ENCODE results near the gene ALG9. TPM values are rescaled to one million over a fixed set of nuclear protein-coding genes. Genes with fewer than 3 reads are reported as not detected.

The ALG9 gene
- total RNA-seq, 5 donors from 2014 or later (not counting 1 experiment from before 2014, with no cell fraction given): 20.0 to 25.6 (median 24.0) TPM

- ChIA-PET POLR2A (no interaction called here), CTCF (no interaction called here)
- Histone ChIP-seq H3K4me1 (ENCODE audit: control insufficient read depth in 1 of 2, extremely low read depth in 1 of 2, insufficient read depth in 2 of 2, low read length in 2 of 2) (peaks cover 0 to 4% of the 10 kb centered on the region in 2 experiments), H3K36me3 (ENCODE audit: control insufficient read depth in 2 of 2, extremely low read depth in 1 of 2, insufficient read depth in 1 of 2, low read length in 1 of 2) (no peaks in the 10 kb centered on the region), H3K4me3 (ENCODE audit: control insufficient read depth in 1 of 2, extremely low read depth in 1 of 2, low read length in 1 of 2) (no peak overlapping the region), H3K9me3 (no peaks in the 10 kb centered on the region), H3K27ac (ENCODE audit: low read length) (no peak overlapping the region), H3K27me3 (replicated peaks in 1 of 2; ENCODE audit: control insufficient read depth in 2 of 2, extremely low read depth in 1 of 2, insufficient read depth in 2 of 2, low read length in 1 of 2) (peaks cover 4 to 44% of the 10 kb centered on the region in 2 experiments)
- Mint-ChIP-seq H3K4me1 (no peaks in the 10 kb centered on the region), H3K4me3 (no peak overlapping the region), H3K27ac (peak overlapping the region in 1 of 2 donors; percentile 10), H3K9me3 (no peaks in the 10 kb centered on the region), H3K36me3 (no peaks in the 10 kb centered on the region), H3K27me3 (peaks cover 46 to 47% of the 10 kb centered on the region in 2 donors)
- ATAC-seq (replicated peaks in 1 of 4) (no peak), DNase-seq (no peak)
- WGBS (ENCODE audit: insufficient coverage): 64% methylated on average over 1 of the region's 1 CpG
Observed at GRCh38 chr11:111916768-111917167, 45.4 kb upstream of the ALG9 start.

DNA sequence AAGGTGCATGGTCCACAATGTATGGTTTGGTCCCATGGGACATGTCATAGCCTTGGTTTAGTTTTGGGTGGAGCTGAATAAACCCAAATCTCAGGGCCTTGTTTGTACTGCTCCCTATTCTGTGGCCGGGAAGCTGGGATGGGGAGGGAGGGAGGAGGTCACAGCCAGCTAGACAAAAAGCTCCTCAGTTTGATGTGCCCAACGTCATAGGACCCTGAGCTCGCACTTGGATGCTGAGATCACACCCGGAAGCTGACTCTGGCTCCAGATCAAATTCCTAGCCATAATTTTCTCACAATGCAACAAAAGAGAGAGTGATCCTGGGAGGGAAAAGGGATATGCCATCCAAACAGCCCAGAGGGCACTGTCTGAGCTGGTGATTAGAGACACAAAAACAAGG, 42.6 kb upstream of the ALG9 start:
- Histone ChIP-seq H3K27me3 (replicated peaks in 1 of 2; ENCODE audit: control insufficient read depth in 2 of 2, extremely low read depth in 1 of 2, insufficient read depth in 2 of 2, low read length in 1 of 2) (peaks cover 12 to 48% of the 10 kb centered on the region in 2 experiments), H3K27ac (ENCODE audit: low read length) (no peak overlapping the region), H3K4me3 (ENCODE audit: control insufficient read depth in 1 of 2, extremely low read depth in 1 of 2, low read length in 1 of 2) (no peak overlapping the region), H3K36me3 (ENCODE audit: control insufficient read depth in 2 of 2, extremely low read depth in 1 of 2, insufficient read depth in 1 of 2, low read length in 1 of 2) (no peaks in the 10 kb centered on the region), H3K9me3 (no peaks in the 10 kb centered on the region), H3K4me1 (ENCODE audit: control insufficient read depth in 1 of 2, extremely low read depth in 1 of 2, insufficient read depth in 2 of 2, low read length in 2 of 2) (peaks cover 0 to 4% of the 10 kb centered on the region in 2 experiments)
- H3K36me3 Mint-ChIP-seq: no peaks in the 10 kb centered on the region
- no peak for ATAC-seq (replicated peaks in 1 of 4)
- no peaks in the 10 kb centered on the region for H3K4me1 Mint-ChIP-seq
- no peak overlapping the region for H3K27ac Mint-ChIP-seq
- H3K27me3 Mint-ChIP-seq: peaks cover 53 to 60% of the 10 kb centered on the region in 2 donors
- ChIA-PET POLR2A (no interaction called here), CTCF (no interaction called here)
- WGBS (ENCODE audit: insufficient coverage): no CpG with 5 or more reads among the region's 4 CpGs
- no peak for DNase-seq
- no peak overlapping the region for H3K4me3 Mint-ChIP-seq
- H3K9me3 Mint-ChIP-seq: no peaks in the 10 kb centered on the region

- H3K27me3 ChIP-seq (replicated peaks in 1 of 2; ENCODE audit: control insufficient read depth in 2 of 2, extremely low read depth in 1 of 2, insufficient read depth in 2 of 2, low read length in 1 of 2): peaks cover 12 to 44% of the 10 kb centered on the region in 2 experiments
- H3K9me3 ChIP-seq: no peaks in the 10 kb centered on the region
- CTCF ChIA-PET: no interaction called here
- DNase-seq (no peak), ATAC-seq (replicated peaks in 1 of 4) (no peak)
- no peak overlapping the region for H3K27ac ChIP-seq (ENCODE audit: low read length)
- Mint-ChIP-seq H3K27me3 (peaks cover 52 to 64% of the 10 kb centered on the region in 2 donors), H3K36me3 (no peaks in the 10 kb centered on the region), H3K9me3 (no peaks in the 10 kb centered on the region), H3K4me3 (no peak overlapping the region), H3K4me1 (no peaks in the 10 kb centered on the region), H3K27ac (no peak overlapping the region)
- POLR2A ChIA-PET: no interaction called here
- WGBS (ENCODE audit: insufficient coverage): 76% methylated on average over 18 of the region's 24 CpGs
- peaks cover 0 to 4% of the 10 kb centered on the region in 2 experiments for H3K4me1 ChIP-seq (ENCODE audit: control insufficient read depth in 1 of 2, extremely low read depth in 1 of 2, insufficient read depth in 2 of 2, low read length in 2 of 2)
- H3K4me3 ChIP-seq (ENCODE audit: control insufficient read depth in 1 of 2, extremely low read depth in 1 of 2, low read length in 1 of 2): no peak overlapping the region
- no peaks in the 10 kb centered on the region for H3K36me3 ChIP-seq (ENCODE audit: control insufficient read depth in 2 of 2, extremely low read depth in 1 of 2, insufficient read depth in 1 of 2, low read length in 1 of 2)
Observed at GRCh38 chr11:111913031-111913861, 41.9 kb upstream of the ALG9 start.

DNA sequence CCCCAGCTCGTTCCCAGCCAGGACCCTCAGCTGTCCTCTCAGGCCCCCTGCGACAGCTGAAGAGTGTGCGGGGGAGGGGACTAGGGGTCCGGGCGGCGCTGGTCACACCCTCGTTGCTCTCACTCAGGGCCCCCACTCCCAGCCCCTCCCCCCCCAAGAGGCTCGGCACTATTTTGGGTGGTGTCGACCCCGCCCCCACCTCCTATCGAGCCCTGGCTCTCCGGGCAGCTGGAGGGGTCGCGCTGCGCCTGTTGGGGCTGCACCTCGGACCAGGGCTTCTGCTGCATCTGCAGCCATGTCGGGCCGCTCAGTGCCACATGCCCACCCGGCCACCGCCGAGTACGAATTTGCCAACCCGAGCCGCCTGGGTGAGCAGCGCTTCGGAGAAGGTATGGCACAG, 41.2 kb upstream of the ALG9 start, which contains the start of gene HSPB2:
Gene HSPB2 (plus strand): TSS at position 200 of the 400 bp plus-strand sequence. CDS start 96 bp downstream, at position 296.
- H3K27ac Mint-ChIP-seq: no peak within 1 kb of the TSS
- ATAC-seq (replicated peaks in 1 of 4): no peak
- peaks cover 0 to 4% of the 10 kb centered on the region in 2 experiments for H3K4me1 ChIP-seq (ENCODE audit: control insufficient read depth in 1 of 2, extremely low read depth in 1 of 2, insufficient read depth in 2 of 2, low read length in 2 of 2)
- no peak for DNase-seq
- no peak within 1 kb of the TSS for H3K27ac ChIP-seq (ENCODE audit: low read length)
- peaks cover 52 to 61% of the 10 kb centered on the region in 2 donors for H3K27me3 Mint-ChIP-seq
- H3K4me3 Mint-ChIP-seq: no peak within 1 kb of the TSS
- POLR2A ChIA-PET: interaction anchor here in 1 of 2 donors (0.5 to 0.6 kb wide), 2 partner anchors 17 to 21 kb away, joined by 5 to 7 read pairs; no protein-coding TSS in a partner anchor
- no peaks in the 10 kb centered on the region for H3K36me3 Mint-ChIP-seq
- no peaks in the 10 kb centered on the region for H3K4me1 Mint-ChIP-seq
- CTCF ChIA-PET: no interaction called here
- WGBS (ENCODE audit: insufficient coverage): 18% methylated on average over 12 of the region's 26 CpGs
- no peaks in the 10 kb centered on the region for H3K9me3 ChIP-seq
- peaks cover 12 to 44% of the 10 kb centered on the region in 2 experiments for H3K27me3 ChIP-seq (replicated peaks in 1 of 2; ENCODE audit: control insufficient read depth in 2 of 2, extremely low read depth in 1 of 2, insufficient read depth in 2 of 2, low read length in 1 of 2)
- H3K9me3 Mint-ChIP-seq: no peaks in the 10 kb centered on the region
- no peak within 1 kb of the TSS for H3K4me3 ChIP-seq (ENCODE audit: control insufficient read depth in 1 of 2, extremely low read depth in 1 of 2, low read length in 1 of 2)
- no peaks in the 10 kb centered on the region for H3K36me3 ChIP-seq (ENCODE audit: control insufficient read depth in 2 of 2, extremely low read depth in 1 of 2, insufficient read depth in 1 of 2, low read length in 1 of 2)

- WGBS (ENCODE audit: insufficient coverage): 87% methylated on average over 8 of the region's 17 CpGs
- ChIA-PET CTCF (no interaction called here), POLR2A (interaction anchor here in 1 of 2 donors (0.5 to 0.6 kb wide), 2 partner anchors 22 to 151 kb away, joined by 5 to 7 read pairs; no protein-coding TSS in a partner anchor)
- Mint-ChIP-seq H3K9me3 (no peaks in the 10 kb centered on the region), H3K27me3 (peaks cover 46 to 60% of the 10 kb centered on the region in 2 donors), H3K36me3 (no peaks in the 10 kb centered on the region), H3K4me3 (no peak within 1 kb of the TSS), H3K27ac (no peak within 1 kb of the TSS), H3K4me1 (no peaks in the 10 kb centered on the region)
- no peaks in the 10 kb centered on the region for H3K36me3 ChIP-seq (ENCODE audit: control insufficient read depth in 2 of 2, extremely low read depth in 1 of 2, insufficient read depth in 1 of 2, low read length in 1 of 2)
- peaks cover 0 to 4% of the 10 kb centered on the region in 2 experiments for H3K4me1 ChIP-seq (ENCODE audit: control insufficient read depth in 1 of 2, extremely low read depth in 1 of 2, insufficient read depth in 2 of 2, low read length in 2 of 2)
- H3K27ac ChIP-seq (ENCODE audit: low read length): no peak within 1 kb of the TSS
- peaks cover 12 to 44% of the 10 kb centered on the region in 2 experiments for H3K27me3 ChIP-seq (replicated peaks in 1 of 2; ENCODE audit: control insufficient read depth in 2 of 2, extremely low read depth in 1 of 2, insufficient read depth in 2 of 2, low read length in 1 of 2)
- ATAC-seq (replicated peaks in 1 of 4): no peak
- no peak within 1 kb of the TSS for H3K4me3 ChIP-seq (ENCODE audit: control insufficient read depth in 1 of 2, extremely low read depth in 1 of 2, low read length in 1 of 2)
- DNase-seq: no peak
- no peaks in the 10 kb centered on the region for H3K9me3 ChIP-seq
Observed at GRCh38 chr11:111911563-111912401, 40.4 kb upstream of the ALG9 start, which contains the start of gene CRYAB. TSS of gene CRYAB (minus strand) at chr11:111911770. CDS start at chr11:111911724, 46 bp downstream.
